ENCODE measurements around the gene NOTCH1. TPM values are rescaled to one million over a fixed set of nuclear protein-coding genes. Genes with fewer than 3 reads are reported as not detected.

NOTCH1 gene
- total and polyA plus RNA-seq, 2 of the 4 experiments (the other 2 are of a cell fraction) = 1.8 to 6.0 TPM

GRCh38 chr9:136504512-136505348 lies 41.1 kb downstream of the NOTCH1 start (continued):
- no peak for TF ChIP-seq CTCF (conservative IDR thresholded peaks at IDR 0.05; ENCODE audit: low read depth, low read length)
- TF ChIP-seq USF2 (IDR thresholded peaks at IDR 0.05; ENCODE audit: low read depth, low read length) = no peak
- no peak for TF ChIP-seq RAD21 (IDR thresholded peaks at IDR 0.05; ENCODE audit: low read length)
- no peak for TF ChIP-seq POLR2A (IDR thresholded peaks at IDR 0.05; ENCODE audit: low read depth, low read length)

Measured in IMR-90 (cell line).